Measurements from ENCODE around the gene XRN2. TPM values are rescaled to one million over a fixed set of nuclear protein-coding genes. Genes with fewer than 3 reads are reported as not detected.
"Not testable (repeated sequence)": the region's sequence is repeated elsewhere in the genome, so short reads cannot be mapped to it uniquely, and the experiment has no call there.

The XRN2 gene
- total and polyA plus RNA-seq, 9 donors: 35.8 to 65.8 (median 50.2) TPM

- TF ChIP-seq, protein P1, sequence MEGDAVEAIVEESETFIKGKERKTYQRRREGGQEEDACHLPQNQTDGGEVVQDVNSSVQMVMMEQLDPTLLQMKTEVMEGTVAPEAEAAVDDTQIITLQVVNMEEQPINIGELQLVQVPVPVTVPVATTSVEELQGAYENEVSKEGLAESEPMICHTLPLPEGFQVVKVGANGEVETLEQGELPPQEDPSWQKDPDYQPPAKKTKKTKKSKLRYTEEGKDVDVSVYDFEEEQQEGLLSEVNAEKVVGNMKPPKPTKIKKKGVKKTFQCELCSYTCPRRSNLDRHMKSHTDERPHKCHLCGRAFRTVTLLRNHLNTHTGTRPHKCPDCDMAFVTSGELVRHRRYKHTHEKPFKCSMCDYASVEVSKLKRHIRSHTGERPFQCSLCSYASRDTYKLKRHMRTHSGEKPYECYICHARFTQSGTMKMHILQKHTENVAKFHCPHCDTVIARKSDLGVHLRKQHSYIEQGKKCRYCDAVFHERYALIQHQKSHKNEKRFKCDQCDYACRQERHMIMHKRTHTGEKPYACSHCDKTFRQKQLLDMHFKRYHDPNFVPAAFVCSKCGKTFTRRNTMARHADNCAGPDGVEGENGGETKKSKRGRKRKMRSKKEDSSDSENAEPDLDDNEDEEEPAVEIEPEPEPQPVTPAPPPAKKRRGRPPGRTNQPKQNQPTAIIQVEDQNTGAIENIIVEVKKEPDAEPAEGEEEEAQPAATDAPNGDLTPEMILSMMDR (IDR thresholded peaks at IDR 0.05): no peak
- TF ChIP-seq POLR2A (IDR thresholded peaks at IDR 0.05) (no peak), EP300 (IDR thresholded peaks at IDR 0.05) (no peak)
- DNase-seq: no peak
- no peaks in the 10 kb centered on the region for H3K36me3 ChIP-seq
- no peaks in the 10 kb centered on the region for H3K27me3 ChIP-seq
- 60 to 80% (median 74%) methylated on average over 2 of the region's 2 CpGs for WGBS, 3 donors
- H3K4me3 ChIP-seq: no peak overlapping the region
- no peak overlapping the region for H3K27ac ChIP-seq
- H3K4me1 ChIP-seq (ENCODE audit: insufficient read depth): no peaks in the 10 kb centered on the region
- no peaks in the 10 kb centered on the region for H3K9me3 ChIP-seq
- intact Hi-C loops (cut with DNase I): no loop called here
These were observed 58.1 kb downstream of the XRN2 start for GRCh38 chr20:21361266-21361665.

GRCh38 chr20:21364413-21364812 lies 61.3 kb downstream of the XRN2 start:
- DNase-seq: no peak
- Histone ChIP-seq H3K36me3 (no peaks in the 10 kb centered on the region), H3K27ac (no peak overlapping the region), H3K4me3 (no peak overlapping the region), H3K4me1 (ENCODE audit: insufficient read depth) (no peaks in the 10 kb centered on the region), H3K27me3 (no peaks in the 10 kb centered on the region), H3K9me3 (no peaks in the 10 kb centered on the region)
- intact Hi-C loops (cut with DNase I): no loop called here
- 85 to 93% (median 86%) methylated on average over 6 of the region's 6 CpGs for WGBS, 3 donors
- TF ChIP-seq POLR2A (IDR thresholded peaks at IDR 0.05): no peak
- no peak for TF ChIP-seq EP300 (IDR thresholded peaks at IDR 0.05)
- TF ChIP-seq, protein P1 (IDR thresholded peaks at IDR 0.05): no peak

- Histone ChIP-seq H3K9me3 (no peaks in the 10 kb centered on the region), H3K4me3 (no peak overlapping the region), H3K27ac (no peak overlapping the region), H3K27me3 (no peaks in the 10 kb centered on the region), H3K36me3 (no peaks in the 10 kb centered on the region), H3K4me1 (ENCODE audit: insufficient read depth) (no peaks in the 10 kb centered on the region)
- no peak for DNase-seq
- 97 to 99% (median 99%) methylated on average over 3 of the region's 3 CpGs for WGBS, 3 donors
- intact Hi-C loops (cut with DNase I): no loop called here
- no peak for TF ChIP-seq POLR2A (IDR thresholded peaks at IDR 0.05)
- TF ChIP-seq, protein P1 (IDR thresholded peaks at IDR 0.05): no peak
- TF ChIP-seq EP300 (IDR thresholded peaks at IDR 0.05): no peak
These were observed 62.6 kb downstream of the XRN2 start for GRCh38 chr20:21365771-21366170.

GRCh38 chr20:21366273-21366672 lies 63.1 kb downstream of the XRN2 start:
- DNase-seq; H3K27ac ChIP-seq; H3K27me3 ChIP-seq; intact Hi-C loops (cut with DNase I); H3K36me3 ChIP-seq; H3K4me1 ChIP-seq (ENCODE audit: insufficient read depth); H3K9me3 ChIP-seq; H3K4me3 ChIP-seq: not testable (repeated sequence)
- 87 to 91% (median 88%) methylated on average over 9 of the region's 9 CpGs for WGBS, 3 donors

DNA sequence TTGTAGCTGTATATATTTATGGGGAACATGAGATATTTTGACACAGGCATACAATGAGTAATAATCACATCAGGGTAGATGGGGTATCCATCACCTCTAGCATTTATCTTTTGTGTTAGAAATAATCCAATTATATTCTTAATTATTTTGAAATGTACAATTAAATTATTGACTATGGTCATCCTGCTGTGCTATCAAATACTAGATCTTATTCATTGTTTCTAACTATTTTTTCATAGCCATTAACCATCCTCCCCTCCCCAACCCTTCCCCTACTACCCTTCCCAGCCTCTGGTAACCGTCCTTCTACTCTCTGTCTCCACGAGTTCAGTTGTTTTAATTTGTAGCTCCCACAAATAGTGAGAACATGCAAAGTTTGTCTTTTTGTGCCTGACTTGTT lies 65.7 kb downstream of the XRN2 start:
- Histone ChIP-seq H3K27ac (no peak overlapping the region), H3K4me3 (no peak overlapping the region), H3K27me3 (no peaks in the 10 kb centered on the region), H3K36me3 (no peaks in the 10 kb centered on the region), H3K9me3 (no peaks in the 10 kb centered on the region), H3K4me1 (ENCODE audit: insufficient read depth) (no peaks in the 10 kb centered on the region)
- WGBS, 3 donors: 45 to 47% (median 45%) methylated on average over 2 of the region's 2 CpGs
- DNase-seq: no peak
- intact Hi-C loops (cut with DNase I): no loop called here
- no peak for TF ChIP-seq POLR2A (IDR thresholded peaks at IDR 0.05)
- no peak for TF ChIP-seq EP300 (IDR thresholded peaks at IDR 0.05)
- TF ChIP-seq, protein P1 (IDR thresholded peaks at IDR 0.05): no peak

Data from ovary (tissue), 9 donors.